ENCODE measurements around the gene SLIT3.

The SLIT3 gene

GRCh38 chr5:168944004-168944403, 356.9 kb downstream of the SLIT3 start:
- DNase-seq = no peak

GRCh38 chr5:168943091-168943884, 357.7 kb downstream of the SLIT3 start:
- DNase-seq = no peak

- no peak for DNase-seq
Measured at GRCh38 chr5:168941901-168942300, 359.0 kb downstream of the SLIT3 start.

GRCh38 chr5:168940712-168941111, 360.2 kb downstream of the SLIT3 start:
- DNase-seq = no peak

- no peak for DNase-seq
Measured at GRCh38 chr5:168939887-168940544, 360.9 kb downstream of the SLIT3 start.

GRCh38 chr5:168939156-168939800, 361.7 kb downstream of the SLIT3 start:
- no peak for DNase-seq

GRCh38 chr5:168936511-168936910, 364.4 kb downstream of the SLIT3 start:
- no peak for DNase-seq

GRCh38 chr5:168935183-168935582, 365.8 kb downstream of the SLIT3 start:
- DNase-seq = no peak

GRCh38 chr5:168934169-168934568, 366.8 kb downstream of the SLIT3 start:
- DNase-seq = no peak

GRCh38 chr5:168932400-168933189, 368.3 kb downstream of the SLIT3 start:
- no peak for DNase-seq

GRCh38 chr5:168931638-168932345, 369.1 kb downstream of the SLIT3 start:
- no peak for DNase-seq

GRCh38 chr5:168929656-168930055, 371.3 kb downstream of the SLIT3 start:
- DNase-seq = no peak

GRCh38 chr5:168925160-168925559, 375.8 kb downstream of the SLIT3 start:
- DNase-seq = no peak

- no peak for DNase-seq
Measured at GRCh38 chr5:168921147-168921866, 379.6 kb downstream of the SLIT3 start.

GRCh38 chr5:168920019-168920810, 380.7 kb downstream of the SLIT3 start:
- DNase-seq = no peak

GRCh38 chr5:168917947-168918600, 382.9 kb downstream of the SLIT3 start:
- no peak for DNase-seq

GRCh38 chr5:168916852-168917251, 384.1 kb downstream of the SLIT3 start:
- DNase-seq = no peak

- no peak for DNase-seq
Measured at GRCh38 chr5:168916266-168916665, 384.7 kb downstream of the SLIT3 start.

GRCh38 chr5:168914491-168914890, 386.4 kb downstream of the SLIT3 start:
- no peak for DNase-seq

- DNase-seq = no peak
Measured at GRCh38 chr5:168910874-168911273, 390.1 kb downstream of the SLIT3 start.

Data from GF-D8 (cell line).